ENCODE data around the gene TNNI2. TPM values are rescaled to one million over a fixed set of nuclear protein-coding genes. Genes with fewer than 3 reads are reported as not detected.

The TNNI2 gene
- total and polyA plus RNA-seq, 4 donors, result 0.22 to 0.28 TPM; not detected in 2

GRCh38 chr11:1815311-1815710 is 23.5 kb upstream of the TNNI2 start:
- H3K4me3 ChIP-seq (ENCODE audit: low read depth in 1 of 3, low read length in 3 of 3), result no peak overlapping the region
- no peaks in the 10 kb centered on the region for H3K36me3 ChIP-seq (ENCODE audit: control insufficient read depth in 4 of 4, insufficient read depth in 3 of 4, low read depth in 1 of 4, low read length in 3 of 4)
- H3K9ac ChIP-seq (ENCODE audit: low read depth in 1 of 2, low read length in 2 of 2), result no peak overlapping the region
- H3K27ac ChIP-seq (ENCODE audit: low read depth in 1 of 2, low read length in 2 of 2), result no peak overlapping the region
- no peaks in the 10 kb centered on the region for H3K27me3 ChIP-seq (ENCODE audit: control insufficient read depth in 4 of 4, insufficient read depth in 4 of 4, low read length in 3 of 4)
- TF ChIP-seq REST (IDR thresholded peaks at IDR 0.05) (no peak), GABPA (IDR thresholded peaks at IDR 0.05 in 1 of 2, conservative IDR thresholded peaks at IDR 0.05 in 1 of 2) (no peak), ZBTB33 (IDR thresholded peaks at IDR 0.05) (no peak), SP1 (IDR thresholded peaks at IDR 0.05) (no peak), EGR1 (IDR thresholded peaks at IDR 0.05; ENCODE audit: low read depth in 2 of 2) (no peak), HNF4G (IDR thresholded peaks at IDR 0.05) (no peak), TAF1 (conservative IDR thresholded peaks at IDR 0.05) (no peak), CTCF (IDR thresholded peaks at IDR 0.05; ENCODE audit: low read depth, low read length, missing input control) (no peak), NR2F2 (IDR thresholded peaks at IDR 0.05) (no peak), FOXA2 (IDR thresholded peaks at IDR 0.05) (no peak), FOXA1 (IDR thresholded peaks at IDR 0.05) (no peak), RXRA (IDR thresholded peaks at IDR 0.05) (no peak), MAX (IDR thresholded peaks at IDR 0.05) (no peak), RAD21 (IDR thresholded peaks at IDR 0.05) (no peak), JUND (IDR thresholded peaks at IDR 0.05) (no peak), ATF3 (IDR thresholded peaks at IDR 0.05) (no peak), HNF4A (conservative IDR thresholded peaks at IDR 0.05) (no peak), YY1 (IDR thresholded peaks at IDR 0.05) (no peak)
- no peak for DNase-seq (ENCODE audit: low spot score)
- H3K9me3 ChIP-seq (ENCODE audit: control insufficient read depth in 4 of 4, low read length in 3 of 4), result peaks cover 6 to 9% (median 8%) of the 10 kb centered on the region in 4 donors
- no peaks in the 10 kb centered on the region for H3K4me1 ChIP-seq (ENCODE audit: control insufficient read depth in 4 of 4, insufficient read depth in 4 of 4, low read length in 3 of 4)
- 93% methylated on average over 8 of the region's 8 CpGs for WGBS
